Spleen (tissue), 11 donors: ENCODE data around the gene PLEKHD1. TPM values are rescaled to one million over a fixed set of nuclear protein-coding genes. Genes with fewer than 3 reads are reported as not detected.

ENCODE experiments used
- DNase-seq: peaks from one replicate; pipeline ENCODE4 v3.0.0-alpha.2; 2020
- H3K27ac ChIP-seq, 8 donors: fragments of 200-600 bp; sonication (generic) in 7 of 8; 1 replicate in 4 of 8; 2 replicates in 4 of 8; pipeline versions ENCODE4 v1.5.0 to v1.8.0; 2016 to 2021; ENCODE audit warnings: inconsistent platforms in 4 of 8, mild to moderate bottlenecking in 4 of 8, moderate library complexity in 1 of 8
- H3K27me3 ChIP-seq, 7 donors: fragments of 200-600 bp; sonication (generic) in 6 of 7; replicated peaks in 1 of 7; 1 replicate in 4 of 7; 2 replicates in 3 of 7; pipeline versions ENCODE4 v1.5.0 to v1.8.0; 2016 to 2021; ENCODE audit warnings: inconsistent platforms in 3 of 7, mild to moderate bottlenecking in 1 of 7
- H3K36me3 ChIP-seq, 6 donors: fragments of 200-600 bp; sonication (generic) in 5 of 6; 1 replicate in 4 of 6; 2 replicates in 2 of 6; pipeline versions ENCODE4 v1.5.0 to v1.8.0; 2016 to 2021; ENCODE audit warnings: inconsistent platforms in 2 of 6
- H3K4me1 ChIP-seq, 6 donors: fragments of 200-600 bp; sonication (generic) in 5 of 6; 1 replicate in 3 of 6; 2 replicates in 3 of 6; pipeline versions ENCODE4 v1.5.0 to v1.8.0; 2016 to 2021; ENCODE audit warnings: inconsistent platforms in 3 of 6
- H3K4me3 ChIP-seq, 8 donors: fragments of 200-600 bp; sonication (generic) in 7 of 8; 1 replicate in 4 of 8; 2 replicates in 4 of 8; pipeline versions ENCODE4 v1.5.0 to v1.8.0; 2016 to 2021; ENCODE audit warnings: inconsistent platforms in 4 of 8, mild to moderate bottlenecking in 4 of 8, moderate library complexity in 2 of 8
- H3K9me3 ChIP-seq, 8 donors: fragments of 200-600 bp; sonication (generic) in 7 of 8; 1 replicate in 4 of 8; 2 replicates in 4 of 8; pipeline versions ENCODE4 v1.5.0 to v1.8.0; 2016 to 2021; ENCODE audit warnings: inconsistent platforms in 4 of 8
- POLR2A ChIP-seq, 3 donors: fragments of 450-650 bp; IDR thresholded peaks; one replicate each; pipeline ENCODE4 v1.5.1; 2017; ENCODE audit warnings: antibody characterized with exemption in 3 of 3, mild to moderate bottlenecking in 1 of 3
- POLR2AphosphoS5 ChIP-seq, 3 donors: sonication (generic); formaldehyde crosslinking; IDR thresholded peaks; one replicate each; pipeline ENCODE4 v1.5.1; 2017; ENCODE audit warnings: antibody characterized with exemption in 3 of 3
- WGBS, 5 donors: extraction: QIAGEN DNeasy Blood & Tissue Kit in 3 of 5; methylation state at CpG; one replicate each; pipeline versions ENCODE4 v1.1.5 to v1.1.7; 2013 to 2018; 5-methylcytosine and 5-hydroxymethylcytosine counted together
- intact Hi-C: fragments of 100-400 bp; cut with DNase I; formaldehyde crosslinking; loops from one replicate; pipeline ENCODE4 v1.15.0; 2023; ENCODE audit warnings: low total_unique reads
- polyA plus RNA-seq, 3 donors: library from polyadenylated mRNA; stranded (reverse); fragments of 200-250 nt; gene quantifications; one replicate each; pipeline ENCODE4 v1.2.1, GENCODE V29; 2013
- total RNA-seq, 7 donors: library from RNA; depleted of rRNA in 3 of 7; stranded (reverse); fragments of >200 nt in 3 of 7; fragmentation: NEBNext Ultra II Directional in 4 of 7; extraction: Animal tissue kit (Norgen Biotek cat#: 25700) in 4 of 7; gene quantifications; one replicate each; pipeline versions ENCODE4 v1.1.0 to v1.2.1, GENCODE V29; 2016 to 2021
- TF ChIP-seq, protein P1 (sequence below), 11 experiments: fragments of 200-600 bp in 7 of 11; fragments of 450-650 bp in 4 of 11; sonication (generic) in 4 of 11; IDR thresholded peaks in 8 of 11; conservative IDR thresholded peaks in 3 of 11; 1 replicate in 7 of 11; 2 replicates in 4 of 11; pipeline versions ENCODE4 v1.4.0 to v1.8.0; 2016 to 2021; ENCODE audit warnings: antibody characterized with exemption in 11 of 11, inconsistent platforms in 4 of 11, mild to moderate bottlenecking in 1 of 11
- donor health status: healthy with polysubstance abuse.
- donor health status: DM: no; HTN: no; CAD: no; lungs with moderate emphysema.
- donor health status: DM: no; HTN: no; CAD: no.
- donor health status: Bipolar disorder and iron deficiency.
- donor health status: healthy.
- donor health status: DM: no; HTN: no; CAD: no.
- donor health status: DM: yes; HTN: yes; CAD: no.

PLEKHD1 gene
- total and polyA plus RNA-seq, 10 donors, result 0.06 to 0.46 (median 0.17) TPM; not detected in 1

DNA sequence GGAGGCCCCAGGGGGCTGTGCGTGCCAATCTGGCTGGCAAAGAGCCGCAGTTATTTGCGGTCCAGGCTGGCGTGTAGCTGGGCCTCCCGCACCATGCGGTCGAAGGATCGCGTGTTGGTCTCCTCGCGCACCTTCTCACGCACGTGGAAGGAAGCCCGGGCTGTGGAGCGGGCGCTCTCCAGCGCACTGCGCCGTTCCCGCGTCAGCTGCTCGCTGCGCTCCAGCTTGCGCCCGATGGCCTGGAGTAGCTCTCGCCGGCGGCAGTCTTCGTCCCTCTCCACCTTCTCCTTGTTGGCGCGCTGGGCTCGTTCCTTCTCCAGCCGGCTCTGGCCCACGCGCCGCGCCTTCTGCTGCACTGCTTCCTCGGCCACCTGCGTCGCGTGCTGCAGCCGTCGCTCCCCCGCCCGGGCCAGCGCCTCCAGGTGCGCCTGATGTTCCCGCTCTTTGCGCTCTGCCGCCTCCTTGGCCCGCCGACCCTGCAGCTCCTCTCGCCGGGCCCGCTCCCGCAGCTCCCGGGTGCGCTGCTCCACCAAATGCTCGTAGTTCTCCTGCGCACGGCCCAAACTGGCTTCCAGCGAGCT is 87.0 kb downstream of the PLEKHD1 start:
- no peaks in the 10 kb centered on the region for H3K9me3 ChIP-seq
- intact Hi-C loops, result loop anchor here (10.0 kb wide), 1 partner anchor 327 kb away; no protein-coding TSS in a partner anchor
- 17 to 30% (median 19%) methylated on average over 52 to 62 of the region's 62 CpGs for WGBS, 5 donors
- peaks cover 5 to 100% (median 77%) of the 10 kb centered on the region in 7 donors for H3K27me3 ChIP-seq
- no peak overlapping the region for H3K27ac ChIP-seq
- H3K36me3 ChIP-seq, result no peaks in the 10 kb centered on the region
- no peak for DNase-seq
- TF ChIP-seq, protein P1, sequence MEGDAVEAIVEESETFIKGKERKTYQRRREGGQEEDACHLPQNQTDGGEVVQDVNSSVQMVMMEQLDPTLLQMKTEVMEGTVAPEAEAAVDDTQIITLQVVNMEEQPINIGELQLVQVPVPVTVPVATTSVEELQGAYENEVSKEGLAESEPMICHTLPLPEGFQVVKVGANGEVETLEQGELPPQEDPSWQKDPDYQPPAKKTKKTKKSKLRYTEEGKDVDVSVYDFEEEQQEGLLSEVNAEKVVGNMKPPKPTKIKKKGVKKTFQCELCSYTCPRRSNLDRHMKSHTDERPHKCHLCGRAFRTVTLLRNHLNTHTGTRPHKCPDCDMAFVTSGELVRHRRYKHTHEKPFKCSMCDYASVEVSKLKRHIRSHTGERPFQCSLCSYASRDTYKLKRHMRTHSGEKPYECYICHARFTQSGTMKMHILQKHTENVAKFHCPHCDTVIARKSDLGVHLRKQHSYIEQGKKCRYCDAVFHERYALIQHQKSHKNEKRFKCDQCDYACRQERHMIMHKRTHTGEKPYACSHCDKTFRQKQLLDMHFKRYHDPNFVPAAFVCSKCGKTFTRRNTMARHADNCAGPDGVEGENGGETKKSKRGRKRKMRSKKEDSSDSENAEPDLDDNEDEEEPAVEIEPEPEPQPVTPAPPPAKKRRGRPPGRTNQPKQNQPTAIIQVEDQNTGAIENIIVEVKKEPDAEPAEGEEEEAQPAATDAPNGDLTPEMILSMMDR (IDR thresholded peaks at IDR 0.05 in 8 of 11, conservative IDR thresholded peaks at IDR 0.05 in 3 of 11), result no peak
- TF ChIP-seq POLR2A (IDR thresholded peaks at IDR 0.05), result no peak
- no peak for TF ChIP-seq POLR2AphosphoS5 (IDR thresholded peaks at IDR 0.05)
- H3K4me1 ChIP-seq, result peaks cover 13 to 42% (median 37%) of the 10 kb centered on the region in 6 donors
- H3K4me3 ChIP-seq, result peak overlapping the region in 7 of 8 donors; percentile 30 to 69 (median 44)

DNA sequence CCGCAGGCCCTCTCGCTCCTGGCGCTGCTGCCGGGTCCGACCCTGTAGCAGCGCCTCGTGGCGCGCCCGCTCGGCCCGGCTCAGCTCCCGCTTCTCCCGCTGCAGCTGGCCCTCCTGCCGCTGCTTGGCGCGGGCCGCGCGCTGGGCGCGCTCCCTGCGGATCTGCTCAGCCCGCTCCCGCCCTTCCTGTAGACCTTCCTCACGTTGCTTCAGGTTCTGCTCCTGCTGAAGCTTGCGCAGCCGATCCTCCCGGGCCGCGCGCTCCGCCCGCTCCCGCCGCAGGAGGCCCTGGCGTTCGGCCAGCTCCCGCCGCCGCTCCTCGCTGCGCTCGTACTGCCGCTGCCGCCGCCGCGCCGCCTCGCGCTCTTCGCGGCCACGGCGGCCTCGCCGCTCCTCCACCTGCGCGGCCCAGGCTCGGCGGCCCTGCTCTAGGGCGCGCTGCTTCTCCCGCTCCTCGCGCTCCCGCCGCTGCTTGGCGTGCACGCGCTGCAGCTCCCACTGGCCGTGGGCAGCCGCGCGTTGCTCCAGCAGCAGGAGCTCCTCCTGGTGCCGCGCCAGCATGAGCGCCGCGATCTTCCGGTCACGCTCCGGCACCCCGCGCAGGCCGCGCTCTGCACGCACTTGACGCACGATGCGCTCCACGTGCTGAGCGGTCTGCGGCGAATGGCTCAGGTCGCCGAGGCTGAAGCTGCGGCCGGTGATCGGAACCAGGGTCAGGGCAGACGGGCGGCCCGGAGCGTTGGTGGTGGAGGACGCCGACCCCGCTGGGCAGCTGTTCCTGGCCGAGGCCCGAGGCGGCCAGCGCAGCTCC is 87.7 kb downstream of the PLEKHD1 start:
- no peaks in the 10 kb centered on the region for H3K36me3 ChIP-seq
- 1 to 49% (median 11%) methylated on average over 23 to 112 of the region's 112 CpGs for WGBS, 5 donors
- TF ChIP-seq, protein P1 (IDR thresholded peaks at IDR 0.05 in 8 of 11, conservative IDR thresholded peaks at IDR 0.05 in 3 of 11), result no peak
- TF ChIP-seq POLR2AphosphoS5 (IDR thresholded peaks at IDR 0.05), result peak in 1 of 3 donors; percentile 32
- intact Hi-C loops, result loop anchor here (10.0 kb wide), 1 partner anchor 327 kb away; no protein-coding TSS in a partner anchor
- DNase-seq, result no peak
- H3K4me1 ChIP-seq, result peaks cover 13 to 42% (median 37%) of the 10 kb centered on the region in 6 donors
- peaks cover 5 to 100% (median 72%) of the 10 kb centered on the region in 7 donors for H3K27me3 ChIP-seq
- H3K9me3 ChIP-seq, result no peaks in the 10 kb centered on the region
- H3K27ac ChIP-seq, result no peak overlapping the region
- peak overlapping the region; percentile 18 to 69 (median 44) for H3K4me3 ChIP-seq

DNA sequence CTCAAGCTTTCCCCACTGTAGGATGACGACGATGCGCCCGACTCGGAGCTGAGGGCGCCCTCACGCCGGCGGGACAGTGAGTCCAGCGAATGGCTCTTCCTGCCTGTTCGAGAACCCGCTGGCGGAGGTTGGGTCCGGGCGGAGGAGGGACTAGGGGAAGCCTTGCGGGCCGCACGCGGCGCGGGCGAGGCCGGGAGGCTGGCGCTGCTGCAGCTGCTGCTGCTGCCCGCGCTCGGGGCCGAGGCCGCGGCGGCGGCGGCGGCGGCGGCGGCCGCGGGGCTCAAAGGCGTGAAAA is 88.3 kb downstream of the PLEKHD1 start:
- no peaks in the 10 kb centered on the region for H3K36me3 ChIP-seq
- 16 to 41% (median 32%) methylated on average over 19 to 40 of the region's 40 CpGs for WGBS, 5 donors

More for the DNA sequence above, 88.3 kb downstream of the PLEKHD1 start:
- Histone ChIP-seq H3K4me3 (peak overlapping the region in 6 of 8 donors; percentile 30 to 69 (median 44)), H3K9me3 (no peaks in the 10 kb centered on the region), H3K27me3 (peaks cover 5 to 99% (median 72%) of the 10 kb centered on the region in 7 donors), H3K4me1 (peaks cover 13 to 42% (median 37%) of the 10 kb centered on the region in 6 donors), H3K27ac (no peak overlapping the region)
- intact Hi-C loops, result loop anchor here (10.0 kb wide), 1 partner anchor 328 kb away; no protein-coding TSS in a partner anchor
- no peak for DNase-seq
- TF ChIP-seq, protein P1 (IDR thresholded peaks at IDR 0.05 in 8 of 11, conservative IDR thresholded peaks at IDR 0.05 in 3 of 11), result no peak
- TF ChIP-seq POLR2A (IDR thresholded peaks at IDR 0.05) (no peak), POLR2AphosphoS5 (IDR thresholded peaks at IDR 0.05) (no peak)
